A549 (cell line): Measurements from ENCODE around the gene SELENOM. TPM values are rescaled to one million over a fixed set of nuclear protein-coding genes. Genes with fewer than 3 reads are reported as not detected.

Experiments
- ATAC-seq, 2 experiments: fragments of 200-7000 bp in 1 of 2; fragments of >200 bp in 1 of 2; cut with Nextera tagmentation in 1 of 2; cut with Tn5 transposase in 1 of 2; 3 replicates each; pipeline versions ENCODE4 v1.8.0 to v1.9.1; 2018 to 2020; ENCODE audit warnings: mild to moderate bottlenecking in 1 of 2, moderate library complexity in 1 of 2
- CTCF ChIA-PET: fragments of 300-600 bp; sonication (Branson Sonifier 250); formaldehyde crosslinking; extraction: SDS; loops from one replicate; lab custom pipeline; 2021; ENCODE audit warnings: antibody characterized with exemption, inconsistent platforms; lab: Yijun Ruan, JAX
- POLR2A ChIA-PET: fragments of 350-600 bp; formaldehyde crosslinking; extraction: SDS; loops from one replicate; lab custom pipeline; 2021; ENCODE audit warnings: antibody characterized with exemption, inconsistent platforms; lab: Yijun Ruan, JAX
- DNase-seq, 2 experiments: peaks; one replicate each; pipeline versions ENCODE4 v3.0.0 to v3.0.0-alpha.2; 2011 to 2016; ENCODE audit warnings: low read depth in 1 of 2, low spot score in 1 of 2
- FAIRE-seq: peaks from 2 replicates; lab custom pipeline; 2011; peaks lifted over from hg19 to GRCh38; lab: Jason Lieb, UNC
- H3K27ac ChIP-seq, 2 experiments: fragments of >200 bp; sonication (Bioruptor Twin); formaldehyde crosslinking; 3 replicates each; pipeline ENCODE4 v1.5.1; 2016 to 2017
- H3K4me1 ChIP-seq: fragments of >200 bp; sonication (Bioruptor Twin); formaldehyde crosslinking; 3 replicates; pipeline ENCODE4 v1.6.1; 2016
- H3K4me2 ChIP-seq: fragments of >200 bp; sonication (Bioruptor Twin); formaldehyde crosslinking; 3 replicates; pipeline ENCODE4 v1.6.1; 2016
- H3K4me3 ChIP-seq: fragments of >200 bp; sonication (Bioruptor Twin); formaldehyde crosslinking; 3 replicates; pipeline ENCODE4 v1.5.1; 2016
- H3K9me3 ChIP-seq: fragments of >200 bp; sonication (Bioruptor Twin); formaldehyde crosslinking; 3 replicates; pipeline ENCODE4 v1.6.1; 2016
- CBX8 ChIP-seq: fragments of 200-600 bp; sonication (generic); IDR thresholded peaks from 2 replicates; pipeline ENCODE4 v1.6.1; 2016
- CHD2 ChIP-seq: fragments of 150-350 bp; IDR thresholded peaks from 2 replicates; pipeline ENCODE4 v1.6.1; 2014; ENCODE audit warnings: low read length; ENCODE audit not compliant: partially characterized antibody
- CTCF ChIP-seq: fragments of >200 bp; sonication (Bioruptor Twin); formaldehyde crosslinking; IDR thresholded peaks from 3 replicates; pipeline ENCODE4 v1.5.1; 2016
- EHF ChIP-seq: fragments of 250-450 bp; sonication (Bioruptor Pico); IDR thresholded peaks from 2 replicates; pipeline ENCODE4 v1.5.0; 2020; ENCODE audit warnings: mild to moderate bottlenecking
- ELK1 ChIP-seq: fragments of 150-350 bp; IDR thresholded peaks from 2 replicates; pipeline ENCODE4 v1.6.1; 2014; ENCODE audit warnings: low read depth, mild to moderate bottlenecking, low read length
- EP300 ChIP-seq, 2 experiments: fragments of >200 bp; sonication (Bioruptor Twin); formaldehyde crosslinking; IDR thresholded peaks; 2 replicates in 1 of 2; 3 replicates in 1 of 2; pipeline ENCODE4 v1.6.1; 2016 to 2017
- HMGXB4 ChIP-seq: fragments of 250-450 bp; sonication (Bioruptor Pico); IDR thresholded peaks from 2 replicates; pipeline ENCODE4 v1.5.0; 2021; ENCODE audit warnings: mild to moderate bottlenecking, moderate library complexity, borderline replicate concordance
- HOXB5 ChIP-seq: fragments of 250-450 bp; sonication (Bioruptor Pico); IDR thresholded peaks from 2 replicates; pipeline ENCODE4 v1.5.0; 2020; ENCODE audit warnings: mild to moderate bottlenecking, moderate library complexity
- KDM1A ChIP-seq: fragments of 200-600 bp; sonication (generic); IDR thresholded peaks from 2 replicates; pipeline ENCODE4 v1.6.1; 2016; ENCODE audit warnings: low read depth, mild to moderate bottlenecking
- MAX ChIP-seq: IDR thresholded peaks from 2 replicates; pipeline ENCODE4 v1.6.1; 2012
- NFE2L2 ChIP-seq: fragments of 150-350 bp; conservative IDR thresholded peaks from 2 replicates; pipeline ENCODE4 v1.6.1; 2014; ENCODE audit warnings: low read length
- RARB ChIP-seq: fragments of 250-450 bp; sonication (Bioruptor Pico); IDR thresholded peaks from 2 replicates; pipeline ENCODE4 v1.8.0; 2021; ENCODE audit warnings: mild to moderate bottlenecking, moderate library complexity
- RFX5 ChIP-seq: fragments of 450-650 bp; IDR thresholded peaks from 2 replicates; pipeline ENCODE4 v1.7.1; 2014; ENCODE audit warnings: antibody characterized with exemption, mild to moderate bottlenecking, moderate library complexity
- SREBF2 ChIP-seq: fragments of 450-650 bp; IDR thresholded peaks from 2 replicates; pipeline ENCODE4 v1.6.1; 2014; ENCODE audit warnings: mild to moderate bottlenecking, moderate library complexity
- TFCP2L1 ChIP-seq: fragments of 250-450 bp; sonication (Bioruptor Pico); IDR thresholded peaks from 2 replicates; pipeline ENCODE4 v1.5.0; 2021; ENCODE audit warnings: mild to moderate bottlenecking
- USF2 ChIP-seq: fragments of 450-650 bp; IDR thresholded peaks from 2 replicates; pipeline ENCODE4 v1.6.1; 2014; ENCODE audit warnings: antibody characterized with exemption
- ZC3H11A ChIP-seq: fragments of 450-650 bp; IDR thresholded peaks from 2 replicates; pipeline ENCODE4 v1.6.1; 2014; ENCODE audit warnings: antibody characterized with exemption, mild to moderate bottlenecking
- ZFP36 ChIP-seq: fragments of 450-650 bp; IDR thresholded peaks from 2 replicates; pipeline ENCODE4 v1.6.1; 2014; ENCODE audit warnings: borderline replicate concordance; ENCODE audit not compliant: partially characterized antibody
- WGBS: methylation state at CpG from one replicate; pipeline ENCODE4 v1.1.6; 2017; ENCODE audit errors: missing lambda C conversion rate; 5-methylcytosine and 5-hydroxymethylcytosine counted together
- polyA plus RNA-seq, 4 experiments: library from polyadenylated mRNA; depleted of rRNA in 3 of 4; stranded (reverse); fragments of >200 nt; fragmentation: RNase III in 1 of 4; extraction: RNeasy Plus Mini Kit Qiagen cat#74134 plus additional on column Dnase treatment in 1 of 4; gene quantifications; 2 replicates in 3 of 4; 3 replicates in 1 of 4; pipeline ENCODE4 v1.2.3, GENCODE V29; 2011 to 2017

Gene SELENOM
- polyA plus RNA-seq, 2 of the 4 experiments (the other 2 are of a cell fraction), result 15.3 to 46.5 TPM

GRCh38 chr22:31093086-31093850 lies 14.1 kb downstream of the SELENOM start:
- Histone ChIP-seq H3K27ac (no peak overlapping the region), H3K9me3 (no peaks in the 10 kb centered on the region), H3K4me1 (no peaks in the 10 kb centered on the region), H3K4me2 (no peak overlapping the region), H3K4me3 (no peak overlapping the region)
- CTCF ChIA-PET, result interaction anchor here (1.1 to 5.4 kb wide), 6 partner anchors 10 to 179 kb away, joined by 3 to 44 read pairs (median 5); partner anchors contain the start of gene SELENOM
- FAIRE-seq (no peak), ATAC-seq (no peak), DNase-seq (no peak)
- 88% methylated on average over 21 of the region's 33 CpGs for WGBS
- TF ChIP-seq CHD2, result no peak
- no peak for TF ChIP-seq ZFP36
- TF ChIP-seq MAX, result no peak
- TF ChIP-seq CTCF, result no peak
- no peak for TF ChIP-seq SREBF2
- no peak for TF ChIP-seq TFCP2L1 (CRISPR knock-in tag)
- no peak for TF ChIP-seq NFE2L2
- POLR2A ChIA-PET, result interaction anchor here (1.1 to 1.4 kb wide), 2 partner anchors 9 to 11 kb away, joined by 3 read pairs; no protein-coding TSS in a partner anchor

- H3K9me3 ChIP-seq, result no peaks in the 10 kb centered on the region
- no peak for FAIRE-seq
- no peak for ATAC-seq
- POLR2A ChIA-PET, result interaction anchor here (1.4 kb wide), 1 partner anchor 10 kb away, joined by 3 read pairs; no protein-coding TSS in a partner anchor
- H3K4me2 ChIP-seq, result no peak overlapping the region
- 100% methylated on average over 4 of the region's 9 CpGs for WGBS
- DNase-seq, result no peak
- no peak overlapping the region for H3K27ac ChIP-seq
- TF ChIP-seq KDM1A (no peak), RFX5 (no peak), RARB (no peak), CBX8 (no peak), EP300 (IDR thresholded peaks at IDR 0.05) (no peak), SREBF2 (no peak), ZC3H11A (no peak)
- no peak overlapping the region for H3K4me3 ChIP-seq
- no peaks in the 10 kb centered on the region for H3K4me1 ChIP-seq
- CTCF ChIA-PET, result interaction anchor here (1.1 to 5.4 kb wide), 4 partner anchors 10 to 145 kb away, joined by 3 to 44 read pairs (median 10); partner anchors contain the start of gene SELENOM
Measured at GRCh38 chr22:31092161-31092560, 15.2 kb downstream of the SELENOM start.

GRCh38 chr22:31091106-31091975 lies 16.0 kb downstream of the SELENOM start:
- no peak overlapping the region for H3K4me3 ChIP-seq
- CTCF ChIA-PET, result interaction anchor here (1.8 to 6.6 kb wide), 5 partner anchors 9 to 181 kb away, joined by 6 to 50 read pairs (median 13); partner anchors contain the start of gene SELENOM
- H3K27ac ChIP-seq, result no peak overlapping the region
- POLR2A ChIA-PET, result interaction anchor here (1.4 kb wide), 1 partner anchor 9 kb away, joined by 3 read pairs; no protein-coding TSS in a partner anchor
- H3K4me1 ChIP-seq, result 0 out of 3 replicates have a peak, but pooled peaks cover 2% of the 10 kb centered on the region
- no peak for DNase-seq
- no peak for TF ChIP-seq HMGXB4
- no peak for TF ChIP-seq ELK1
- TF ChIP-seq EP300 (IDR thresholded peaks at IDR 0.05), result no peak
- TF ChIP-seq RFX5, result no peak
- TF ChIP-seq EHF (CRISPR knock-in tag), result no peak
- no peak for TF ChIP-seq USF2
- TF ChIP-seq HOXB5 (CRISPR knock-in tag), result no peak
- no peak for TF ChIP-seq CHD2
- no peaks in the 10 kb centered on the region for H3K9me3 ChIP-seq
- WGBS, result 91% methylated on average over 13 of the region's 29 CpGs
- no peak overlapping the region for H3K4me2 ChIP-seq
- FAIRE-seq, result no peak
- ATAC-seq, result no peak
